Heart left ventricle (tissue), 16 donors: ENCODE measurements around the gene TRPM2. TPM values are rescaled to one million over a fixed set of nuclear protein-coding genes. Genes with fewer than 3 reads are reported as not detected.
A peak's percentile ranks its signal among the peaks of the same experiment; 100 is the strongest.

Experiments
- ATAC-seq, 4 donors: fragments of 200-7000 bp; cut with Tn5 transposase; one replicate each; pipeline ENCODE4 v1.9.1; 2020 to 2022; ENCODE audit warnings: moderate library complexity in 4 of 4, mild to moderate bottlenecking in 3 of 4, moderate number of reproducible peaks in 1 of 4
- DNase-seq, 5 donors: peaks; one replicate each; pipeline ENCODE4 v3.0.0-alpha.2; 2020
- H3K27ac ChIP-seq, 12 donors: fragments of 200-600 bp; sonication (generic) in 4 of 12; one replicate each; pipeline versions ENCODE4 v1.5.0 to v1.8.0; 2016 to 2022; ENCODE audit warnings: mild to moderate bottlenecking in 2 of 12
- H3K27me3 ChIP-seq, 9 donors: fragments of 200-600 bp; sonication (generic) in 2 of 9; one replicate each; pipeline versions ENCODE4 v1.5.1 to v1.8.0; 2016 to 2022; ENCODE audit warnings: mild to moderate bottlenecking in 3 of 9
- H3K36me3 ChIP-seq, 9 donors: fragments of 200-600 bp; sonication (generic) in 2 of 9; one replicate each; pipeline versions ENCODE4 v1.5.0 to v1.8.0; 2018 to 2022; ENCODE audit warnings: mild to moderate bottlenecking in 2 of 9
- H3K4me1 ChIP-seq, 12 donors: fragments of 200-600 bp; sonication (generic) in 4 of 12; one replicate each; pipeline versions ENCODE4 v1.5.0 to v1.8.0; 2016 to 2022; ENCODE audit warnings: mild to moderate bottlenecking in 3 of 12
- H3K4me3 ChIP-seq, 12 donors: fragments of 200-600 bp; sonication (generic) in 4 of 12; one replicate each; pipeline versions ENCODE4 v1.5.0 to v1.8.0; 2017 to 2022; ENCODE audit warnings: mild to moderate bottlenecking in 9 of 12, moderate library complexity in 4 of 12
- H3K9me3 ChIP-seq, 12 donors: fragments of 200-600 bp; sonication (generic) in 4 of 12; one replicate each; pipeline versions ENCODE4 v1.5.0 to v1.8.0; 2016 to 2022; ENCODE audit warnings: mild to moderate bottlenecking in 1 of 12
- POLR2A ChIP-seq, 2 donors: fragments of 450-650 bp; IDR thresholded peaks; one replicate each; pipeline ENCODE4 v1.6.1; 2017; ENCODE audit warnings: antibody characterized with exemption in 2 of 2, mild to moderate bottlenecking in 2 of 2, moderate library complexity in 2 of 2
- WGBS, 4 donors: extraction: QIAGEN DNeasy Blood & Tissue Kit in 2 of 4; methylation state at CpG; one replicate each; pipeline versions ENCODE4 v1.1.5 to v1.1.7; 2013 to 2018; 5-methylcytosine and 5-hydroxymethylcytosine counted together
- intact Hi-C, 10 donors: fragments of 100-400 bp; cut with DNase I; formaldehyde crosslinking; loops; one replicate each; pipeline versions ENCODE4 v1.11.1 to v1.14.2; 2022
- long read RNA-seq, 3 donors: library from polyadenylated mRNA; unstranded; transcript quantifications; one replicate each; pipeline ENCODE4 v2.0.0, GENCODE V29; 2020 to 2021
- polyA plus RNA-seq, 2 donors: library from polyadenylated mRNA; stranded (reverse); fragments of 200-250 nt; gene quantifications; one replicate each; pipeline ENCODE4 v1.2.3, GENCODE V29; 2013
- total RNA-seq, 9 donors: library from RNA; depleted of rRNA in 2 of 9; stranded (reverse); fragments of >200 nt in 2 of 9; fragmentation: NEBNext Ultra II Directional in 3 of 9; extraction: Animal tissue kit (Norgen Biotek cat#: 25700) in 3 of 9; gene quantifications; one replicate each; pipeline versions ENCODE4 v1.1.0 to v1.2.4, GENCODE V29; 2016 to 2023
- TF ChIP-seq, protein P1 (sequence below), 12 donors: fragments of 200-600 bp; sonication (generic) in 4 of 12; IDR thresholded peaks; one replicate each; pipeline versions ENCODE4 v1.5.0 to v1.8.0; 2018 to 2022; ENCODE audit warnings: antibody characterized with exemption in 12 of 12, mild to moderate bottlenecking in 5 of 12
- donor health status: ischemic (EF 13 %, LVEDD 7.1; RV severe dilation, severe dysfunction).
- donor health status: healthy with polysubstance abuse.
- donor health status: DM: no; HTN: yes; CAD: no.
- donor health status: DM: no; HTN: no; CAD: no.
- donor health status: ischemic (EF 25% LVEDD 6.9; RV normal size, moderate dysfunction).
- donor health status: ischemic (EF 25% LVEDD 5.7; RV mildly dilated, moderate dysfunction).
- donor health status: healthy.
- donor health status: DM: yes; HTN: yes; CAD: no.
- donor health status: ischemic (EF 35%, LVEDD 5.7; RV mildly dilated, moderate dysfunction).
- donor health status: nonischemic (EF 11% LVEDD 7.7; RV severe dilation, severe dysfunction).
- donor health status: DM: yes; HTN: yes; CAD: no.
- donor health status: PGD.
- donor health status: ischemic (EF 29% LVEDD 5.4; RV normal size, mild dysfunction).
- donor health status: nonischemic (EF 23%, LVEDD 6.1; RV moderate dilation, normal function).

TRPM2 gene
- total RNA-seq = 10 to 100 TPM in 1 of 9 donors, 1 to 10 TPM in 4, under 1 TPM in 4; 0.66 to 20.5 (median 1.2) TPM
- 1 to 10 TPM in 1 of 2 donors, under 1 TPM in 1; 0.91 to 1.2 TPM for polyA plus RNA-seq
- long read RNA-seq, donor 1, partial matches to known transcripts = 0 of 1 reads
- long read RNA-seq, donor 1, other reads (novel, unspliced or antisense) = 1 of 1 reads
- long read RNA-seq, donor 2, partial matches to known transcripts = 0 of 1 reads
- long read RNA-seq, donor 2, other reads (novel, unspliced or antisense) = 1 of 1 reads
- long read RNA-seq, donor 3, partial matches to known transcripts = 3 of 3 reads
- long read RNA-seq, donor 3, other reads (novel, unspliced or antisense) = 0 of 3 reads

DNA sequence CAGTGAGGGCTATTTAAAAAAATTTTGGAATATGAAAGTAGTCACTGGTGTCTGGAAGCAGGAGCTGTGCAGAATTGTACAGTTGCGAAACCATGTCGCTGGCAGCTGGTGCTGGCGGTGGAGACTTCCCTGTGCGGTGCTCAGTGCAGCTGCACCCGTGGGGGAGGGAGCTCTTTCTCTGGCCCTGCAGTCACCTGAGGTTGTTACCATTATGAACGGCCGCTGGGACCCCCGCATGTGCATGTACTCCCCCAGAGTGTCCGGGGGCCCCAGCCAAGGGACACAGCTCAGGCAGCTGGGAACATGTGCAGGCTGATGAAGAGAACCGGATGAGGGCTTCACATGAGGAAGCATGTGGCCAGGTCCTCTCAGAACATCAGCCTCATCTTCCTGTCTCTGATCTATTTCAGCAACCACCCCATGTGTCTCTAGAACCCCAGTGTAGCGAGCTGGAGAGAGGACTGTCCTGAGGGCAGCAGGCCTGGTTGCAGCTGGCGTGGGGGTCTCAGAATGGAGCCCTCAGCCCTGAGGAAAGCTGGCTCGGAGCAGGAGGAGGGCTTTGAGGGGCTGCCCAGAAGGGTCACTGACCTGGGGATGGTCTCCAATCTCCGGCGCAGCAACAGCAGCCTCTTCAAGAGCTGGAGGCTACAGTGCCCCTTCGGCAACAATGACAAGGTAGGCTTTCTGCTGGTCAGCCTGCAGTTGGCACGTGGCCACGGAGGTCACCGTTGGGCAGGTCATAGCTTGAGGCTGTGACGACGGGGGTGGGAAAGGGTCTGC is at the start of gene TRPM2:
TRPM2 (plus strand) TSS at position 431 of the 780 bp plus-strand sequence; CDS start at position 511, 80 bp downstream.
- H3K9me3 ChIP-seq = no peaks in the 10 kb centered on the region
- H3K27ac ChIP-seq = peak within 1 kb of the TSS in 8 of 12 donors; percentile 15 to 93 (median 46)
- H3K36me3 ChIP-seq = peaks cover 0 to 13% (median 0%) of the 10 kb centered on the region in 9 donors
- TF ChIP-seq POLR2A (IDR thresholded peaks at IDR 0.05) = no peak
- TF ChIP-seq, protein P1, sequence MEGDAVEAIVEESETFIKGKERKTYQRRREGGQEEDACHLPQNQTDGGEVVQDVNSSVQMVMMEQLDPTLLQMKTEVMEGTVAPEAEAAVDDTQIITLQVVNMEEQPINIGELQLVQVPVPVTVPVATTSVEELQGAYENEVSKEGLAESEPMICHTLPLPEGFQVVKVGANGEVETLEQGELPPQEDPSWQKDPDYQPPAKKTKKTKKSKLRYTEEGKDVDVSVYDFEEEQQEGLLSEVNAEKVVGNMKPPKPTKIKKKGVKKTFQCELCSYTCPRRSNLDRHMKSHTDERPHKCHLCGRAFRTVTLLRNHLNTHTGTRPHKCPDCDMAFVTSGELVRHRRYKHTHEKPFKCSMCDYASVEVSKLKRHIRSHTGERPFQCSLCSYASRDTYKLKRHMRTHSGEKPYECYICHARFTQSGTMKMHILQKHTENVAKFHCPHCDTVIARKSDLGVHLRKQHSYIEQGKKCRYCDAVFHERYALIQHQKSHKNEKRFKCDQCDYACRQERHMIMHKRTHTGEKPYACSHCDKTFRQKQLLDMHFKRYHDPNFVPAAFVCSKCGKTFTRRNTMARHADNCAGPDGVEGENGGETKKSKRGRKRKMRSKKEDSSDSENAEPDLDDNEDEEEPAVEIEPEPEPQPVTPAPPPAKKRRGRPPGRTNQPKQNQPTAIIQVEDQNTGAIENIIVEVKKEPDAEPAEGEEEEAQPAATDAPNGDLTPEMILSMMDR (IDR thresholded peaks at IDR 0.05) = no peak
- peaks cover 9 to 40% (median 30%) of the 10 kb centered on the region in 9 donors for H3K27me3 ChIP-seq
- WGBS, 4 donors = 66 to 69% (median 67%) methylated on average over 13 to 21 of the region's 21 CpGs
- ATAC-seq (peak; percentile 62 to 85 (median 78)), DNase-seq (peak; percentile 58 to 85 (median 70))
- intact Hi-C loops = no loop called here
- H3K4me3 ChIP-seq = peak within 1 kb of the TSS in 7 of 12 donors; percentile 23 to 65 (median 35)
- H3K4me1 ChIP-seq = peaks cover 0 to 51% (median 0%) of the 10 kb centered on the region in 12 donors

DNA sequence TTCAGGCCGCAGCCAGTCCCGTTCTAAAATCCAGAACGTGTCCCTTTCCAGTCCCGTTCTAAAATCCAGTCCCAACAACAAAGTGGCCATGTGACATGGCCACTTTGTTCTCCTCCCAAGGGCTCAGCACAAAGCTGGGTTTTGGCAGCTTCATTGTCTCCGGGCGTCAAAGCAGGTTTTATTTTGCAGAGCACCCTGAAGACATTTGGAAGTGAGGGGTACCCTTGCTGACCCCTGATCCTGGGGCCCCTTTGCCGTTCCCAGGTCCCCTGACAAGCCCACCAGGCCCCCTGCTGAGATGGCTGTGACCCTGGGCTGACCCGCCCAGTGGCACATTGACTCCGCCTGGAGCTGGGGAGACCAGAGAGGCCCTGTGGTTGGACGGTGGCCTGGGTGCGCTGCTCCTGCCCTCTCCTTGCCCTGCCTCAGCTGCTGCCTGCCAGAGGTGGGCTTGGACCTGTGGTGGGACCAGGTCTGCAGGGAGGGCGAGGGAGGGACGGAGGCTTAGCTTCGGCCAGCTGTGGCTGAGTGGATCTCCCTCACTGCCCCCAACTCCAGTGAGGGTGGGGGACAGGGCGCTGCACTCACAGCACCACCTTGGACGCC is 49.3 kb upstream of the TRPM2 start:
- 38 to 71% (median 61%) methylated on average over 8 to 16 of the region's 16 CpGs for WGBS, 4 donors
- peaks cover 0 to 32% (median 6%) of the 10 kb centered on the region in 9 donors for H3K36me3 ChIP-seq
- no peaks in the 10 kb centered on the region for H3K9me3 ChIP-seq
- ATAC-seq = no peak
- H3K27ac ChIP-seq = peak overlapping the region in 6 of 12 donors; percentile 2 to 61 (median 22)
- TF ChIP-seq POLR2A (IDR thresholded peaks at IDR 0.05) = no peak
- TF ChIP-seq, protein P1 (IDR thresholded peaks at IDR 0.05) = no peak
- intact Hi-C loops = loop anchor here in 3 of 10 donors (10.0 kb wide), 4 partner anchors 249 to 509 kb away; no protein-coding TSS in a partner anchor
- no peak for DNase-seq
- H3K4me1 ChIP-seq = peaks cover 0 to 67% (median 47%) of the 10 kb centered on the region in 12 donors
- no peaks in the 10 kb centered on the region for H3K27me3 ChIP-seq
- H3K4me3 ChIP-seq = no peak overlapping the region

DNA sequence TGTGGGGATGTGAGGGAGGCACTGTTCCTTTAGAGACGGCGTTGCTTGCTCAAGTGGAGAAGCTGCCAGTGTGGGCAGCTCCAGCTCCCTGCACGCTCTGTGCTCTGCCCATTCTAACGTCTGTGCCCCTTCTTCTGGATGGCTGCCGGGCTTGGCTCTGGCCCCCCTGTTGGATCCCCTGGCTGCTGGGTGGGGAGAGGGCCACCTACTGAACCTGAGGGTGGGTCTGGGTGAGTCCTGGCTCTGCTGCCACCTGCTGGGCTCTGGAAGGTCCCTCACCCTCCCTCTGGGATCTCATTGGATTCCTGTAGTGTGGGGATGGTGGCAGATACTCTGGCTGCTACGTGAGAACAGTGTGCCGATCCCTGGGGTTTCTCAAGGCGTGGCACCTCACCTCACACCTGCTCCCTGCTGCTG is 48.5 kb upstream of the TRPM2 start:
- ATAC-seq = peak in 3 of 4 donors; percentile 39 to 49 (median 44)
- no peaks in the 10 kb centered on the region for H3K27me3 ChIP-seq
- H3K4me1 ChIP-seq = peaks cover 0 to 61% (median 42%) of the 10 kb centered on the region in 12 donors

More for the DNA sequence above, 48.5 kb upstream of the TRPM2 start:
- peak overlapping the region in 1 of 12 donors; percentile 9 for H3K27ac ChIP-seq
- WGBS, 4 donors = 56 to 59% (median 56%) methylated on average over 6 to 8 of the region's 8 CpGs; no CpG with 5 or more reads in 1 of the 4 donors
- H3K9me3 ChIP-seq = no peaks in the 10 kb centered on the region
- no peak for DNase-seq
- peaks cover 0 to 39% (median 6%) of the 10 kb centered on the region in 9 donors for H3K36me3 ChIP-seq
- no peak for TF ChIP-seq POLR2A (IDR thresholded peaks at IDR 0.05)
- TF ChIP-seq, protein P1 (IDR thresholded peaks at IDR 0.05) = peak; percentile 32 to 68 (median 56)
- H3K4me3 ChIP-seq = no peak overlapping the region
- intact Hi-C loops = loop anchor here in 3 of 10 donors (10.0 kb wide), 4 partner anchors 250 to 510 kb away; no protein-coding TSS in a partner anchor
